Measurements from ENCODE around the gene TYMS.
A peak's percentile ranks its signal among the peaks of the same experiment; 100 is the strongest.

The TYMS gene

DNA sequence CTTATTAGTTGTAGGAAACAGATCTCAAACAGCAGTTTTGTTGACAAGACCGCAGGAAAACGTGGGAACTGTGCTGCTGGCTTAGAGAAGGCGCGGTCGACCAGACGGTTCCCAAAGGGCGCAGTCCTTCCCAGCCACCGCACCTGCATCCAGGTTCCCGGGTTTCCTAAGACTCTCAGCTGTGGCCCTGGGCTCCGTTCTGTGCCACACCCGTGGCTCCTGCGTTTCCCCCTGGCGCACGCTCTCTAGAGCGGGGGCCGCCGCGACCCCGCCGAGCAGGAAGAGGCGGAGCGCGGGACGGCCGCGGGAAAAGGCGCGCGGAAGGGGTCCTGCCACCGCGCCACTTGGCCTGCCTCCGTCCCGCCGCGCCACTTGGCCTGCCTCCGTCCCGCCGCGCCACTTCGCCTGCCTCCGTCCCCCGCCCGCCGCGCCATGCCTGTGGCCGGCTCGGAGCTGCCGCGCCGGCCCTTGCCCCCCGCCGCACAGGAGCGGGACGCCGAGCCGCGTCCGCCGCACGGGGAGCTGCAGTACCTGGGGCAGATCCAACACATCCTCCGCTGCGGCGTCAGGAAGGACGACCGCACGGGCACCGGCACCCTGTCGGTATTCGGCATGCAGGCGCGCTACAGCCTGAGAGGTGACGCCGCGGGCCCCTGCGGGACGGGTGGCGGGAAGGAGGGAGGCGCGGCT, at the start of gene TYMS:
Gene TYMS (plus strand): TSS at position 343 of the 690 bp plus-strand sequence. CDS start 90 bp downstream, at position 433.
- no peak for DNase-seq (ENCODE audit: low read depth in 2 of 2)

DNA sequence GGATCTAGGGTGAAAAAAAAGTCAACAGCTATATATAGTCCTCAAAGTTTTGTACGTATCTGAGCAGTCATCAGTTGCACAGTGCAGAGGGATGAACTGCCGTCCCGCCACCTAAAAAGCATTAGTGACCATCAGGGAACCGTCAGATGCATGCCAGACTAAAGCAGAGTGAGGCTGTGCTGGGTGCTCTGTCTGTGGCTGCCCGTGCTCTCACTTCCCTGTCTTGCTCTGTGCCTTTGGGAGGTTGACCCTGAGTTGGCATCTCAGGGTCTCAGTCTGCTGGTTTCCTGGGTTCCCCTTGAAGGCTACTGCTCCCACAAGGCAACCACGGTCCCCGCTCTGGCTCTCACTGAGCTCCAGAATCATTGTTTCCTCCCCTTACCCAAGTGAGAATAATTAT, 49.5 kb upstream of the TYMS start:
- DNase-seq (ENCODE audit: low read depth in 2 of 2): no peak

DNA sequence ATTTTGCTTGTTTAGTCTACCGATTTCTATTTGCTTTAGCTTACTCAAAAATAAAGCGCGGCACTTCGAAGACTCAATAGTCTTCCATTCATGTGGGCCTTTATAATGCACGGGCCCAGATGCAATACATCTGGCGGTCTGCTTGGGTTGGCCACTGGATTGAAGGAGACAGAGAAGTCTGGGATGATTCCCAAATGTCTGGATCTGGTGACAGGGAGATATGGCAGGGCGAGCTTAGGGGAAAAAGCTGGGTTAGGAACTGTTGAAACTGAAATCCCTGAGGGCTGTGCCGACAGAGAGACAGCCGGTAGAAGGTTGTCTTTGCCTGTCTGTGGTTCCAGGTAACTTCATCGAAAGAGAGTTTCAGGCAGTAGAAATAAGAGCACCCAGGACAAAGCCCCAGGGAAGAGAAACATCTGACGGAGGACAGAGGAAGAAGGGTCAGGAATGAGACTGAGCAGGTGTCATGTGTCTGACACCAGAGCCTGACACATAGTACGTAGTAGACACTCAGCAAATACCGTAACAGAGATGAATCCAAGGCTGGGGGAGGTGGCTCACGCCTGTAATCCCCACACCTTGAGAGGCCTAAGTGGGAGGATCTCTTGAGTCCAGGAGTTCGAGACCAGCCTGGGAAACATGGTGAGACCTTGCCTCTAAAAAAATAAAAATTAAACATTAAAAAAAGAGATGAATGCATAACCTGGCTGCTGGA, 47.1 kb upstream of the TYMS start:
- DNase-seq (ENCODE audit: low read depth in 2 of 2): no peak

DNA sequence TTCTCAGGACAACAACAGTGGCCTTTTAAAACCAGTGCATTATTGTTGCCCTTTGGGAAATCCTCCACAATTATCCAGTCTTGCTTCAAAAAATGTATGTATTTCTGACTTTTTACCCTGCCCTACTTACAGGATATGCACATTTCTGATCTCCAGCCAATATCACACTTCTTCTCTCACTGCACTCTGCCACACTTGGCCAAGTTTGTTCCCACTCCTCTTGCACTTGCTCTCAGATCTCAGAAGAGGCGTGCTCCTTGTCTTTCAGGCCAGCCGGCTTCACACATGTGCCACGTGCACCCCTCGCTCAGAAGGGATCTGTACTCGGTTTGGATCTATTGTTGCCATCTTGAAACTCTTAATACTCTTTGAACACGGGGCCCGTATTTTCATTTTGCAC, 45.3 kb upstream of the TYMS start:
- no peak for DNase-seq (ENCODE audit: low read depth in 2 of 2)

DNA sequence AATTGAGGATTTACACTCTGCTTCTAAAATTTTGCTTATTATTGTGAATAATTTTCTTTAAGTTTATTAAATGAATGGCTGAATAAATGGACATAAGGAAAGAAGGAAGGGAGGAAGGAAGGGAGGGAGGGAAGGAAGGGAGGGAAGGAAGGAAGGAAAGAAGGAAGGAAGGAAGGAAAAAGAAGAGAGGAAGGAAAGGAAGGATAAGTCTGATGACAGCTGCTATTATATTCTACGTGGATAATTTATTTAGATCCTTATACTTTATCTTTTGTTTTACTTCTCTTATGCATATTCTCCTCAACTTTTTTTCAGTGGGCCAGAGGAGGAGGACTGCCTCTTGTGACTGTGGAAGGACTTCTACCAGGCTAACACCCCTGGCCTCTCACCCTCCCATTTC, 43.3 kb upstream of the TYMS start:
- DNase-seq (ENCODE audit: low read depth in 2 of 2): no peak

DNA sequence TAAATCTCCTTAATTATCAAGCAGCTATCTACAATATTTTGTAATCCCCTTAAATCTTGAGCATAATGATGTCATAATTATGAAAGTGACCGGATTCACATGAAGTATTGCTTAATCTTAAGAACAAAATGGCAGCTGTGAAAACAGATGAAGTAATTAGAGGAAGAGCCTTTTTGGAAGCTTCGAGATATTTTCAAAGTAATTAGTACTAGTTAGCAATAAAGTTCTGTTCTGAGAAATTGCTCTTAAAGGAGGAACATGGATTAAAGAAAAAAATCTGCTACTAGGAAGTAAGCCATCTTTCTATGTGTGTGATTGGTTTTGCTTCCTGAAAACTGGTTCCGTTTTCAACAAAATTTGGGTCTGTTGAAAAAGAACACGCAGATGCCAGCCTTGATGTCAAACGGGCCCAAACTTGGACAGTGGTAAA, 42.3 kb upstream of the TYMS start:
- no peak for DNase-seq (ENCODE audit: low read depth in 2 of 2)

DNA sequence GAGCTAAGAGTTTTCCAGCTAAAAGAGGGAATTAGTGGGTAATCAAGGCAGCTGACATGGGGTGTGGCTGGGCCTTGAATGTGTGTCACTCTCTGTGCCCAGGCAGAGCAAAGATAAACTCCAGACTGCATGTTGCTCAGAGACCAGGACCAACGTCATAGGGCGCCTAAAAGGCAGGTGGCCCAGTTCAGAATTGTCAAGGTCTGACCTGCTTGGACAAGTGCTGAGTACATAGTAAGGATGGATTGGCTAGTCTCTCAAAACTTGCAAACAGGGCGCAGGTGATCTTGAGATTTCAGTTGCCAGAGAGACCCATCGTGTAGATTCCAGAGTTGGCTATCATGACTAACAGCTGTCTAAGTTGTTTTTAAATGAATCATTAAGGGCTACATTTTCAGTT, 41.7 kb upstream of the TYMS start:
- no peak for DNase-seq (ENCODE audit: low read depth in 2 of 2)

DNA sequence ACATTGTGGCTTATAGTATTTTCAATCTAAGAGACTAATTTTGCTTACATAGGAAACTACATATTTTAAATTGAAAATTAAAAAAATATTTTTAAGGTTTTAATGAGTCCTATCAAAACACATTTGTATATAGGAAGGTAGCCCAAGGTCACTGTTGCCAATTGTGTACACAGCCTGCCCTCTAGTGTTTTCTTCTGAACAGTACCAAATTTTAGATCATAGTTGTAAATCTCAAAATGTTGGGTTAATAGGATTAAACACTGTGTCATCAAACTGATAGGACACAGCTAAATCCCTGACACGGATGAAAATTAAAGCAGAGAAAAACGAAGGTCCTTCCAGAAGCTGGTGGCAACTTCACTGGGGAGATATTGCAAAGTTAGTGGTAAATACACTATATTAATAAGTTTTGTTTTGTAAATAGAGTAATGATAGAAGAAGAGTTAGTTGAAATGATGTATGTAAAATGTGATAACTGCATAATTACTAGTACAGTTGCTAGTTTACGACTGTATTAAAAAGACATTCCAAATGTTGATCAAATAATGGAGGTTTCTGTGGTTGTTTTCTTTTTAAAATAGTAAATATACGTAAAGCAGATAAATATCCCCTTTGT, 41.0 kb upstream of the TYMS start:
- no peak for DNase-seq (ENCODE audit: low read depth in 2 of 2)

DNA sequence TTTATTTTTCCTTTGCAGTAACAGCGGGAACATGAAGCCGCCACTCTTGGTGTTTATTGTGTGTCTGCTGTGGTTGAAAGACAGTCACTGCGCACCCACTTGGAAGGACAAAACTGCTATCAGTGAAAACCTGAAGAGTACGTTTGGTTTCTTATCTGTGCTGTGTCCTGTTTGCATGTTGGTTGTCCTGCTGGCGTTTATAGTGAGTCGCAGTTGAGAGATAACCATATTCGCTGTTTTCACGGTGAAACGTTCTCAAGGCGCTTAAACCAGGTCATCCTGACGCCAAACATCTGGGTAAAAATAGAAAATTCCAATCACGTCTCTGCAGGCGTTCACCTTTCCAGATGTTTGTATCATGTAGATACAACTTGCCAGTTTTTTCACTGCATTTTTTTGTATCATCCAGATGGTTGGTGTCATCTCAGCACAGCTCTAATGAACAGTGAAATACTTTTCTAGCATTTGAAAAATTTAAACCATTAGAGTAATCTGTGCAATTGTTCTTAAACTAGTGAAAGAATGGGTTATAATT, 39.4 kb upstream of the TYMS start:
- DNase-seq (ENCODE audit: low read depth in 2 of 2): no peak

DNA sequence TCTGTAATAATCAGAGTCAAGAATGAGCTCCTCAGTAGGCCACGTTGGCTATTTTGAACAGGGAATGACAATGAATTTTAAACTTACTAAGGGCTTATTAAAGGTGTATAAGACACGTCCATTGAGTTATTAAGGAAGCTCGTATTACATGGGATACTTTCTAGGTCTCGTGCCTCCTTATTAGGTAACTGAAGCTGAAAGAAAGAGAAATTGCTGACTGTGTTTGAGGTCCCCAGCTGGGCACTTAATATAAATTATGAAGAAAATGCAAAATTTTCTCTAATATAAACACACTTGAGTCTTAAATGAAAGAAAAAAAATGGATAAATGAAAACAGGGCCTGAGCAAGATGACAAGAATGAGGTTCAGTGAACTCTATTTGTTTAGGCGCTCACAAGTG, 38.8 kb upstream of the TYMS start:
- DNase-seq (ENCODE audit: low read depth in 2 of 2): no peak

DNA sequence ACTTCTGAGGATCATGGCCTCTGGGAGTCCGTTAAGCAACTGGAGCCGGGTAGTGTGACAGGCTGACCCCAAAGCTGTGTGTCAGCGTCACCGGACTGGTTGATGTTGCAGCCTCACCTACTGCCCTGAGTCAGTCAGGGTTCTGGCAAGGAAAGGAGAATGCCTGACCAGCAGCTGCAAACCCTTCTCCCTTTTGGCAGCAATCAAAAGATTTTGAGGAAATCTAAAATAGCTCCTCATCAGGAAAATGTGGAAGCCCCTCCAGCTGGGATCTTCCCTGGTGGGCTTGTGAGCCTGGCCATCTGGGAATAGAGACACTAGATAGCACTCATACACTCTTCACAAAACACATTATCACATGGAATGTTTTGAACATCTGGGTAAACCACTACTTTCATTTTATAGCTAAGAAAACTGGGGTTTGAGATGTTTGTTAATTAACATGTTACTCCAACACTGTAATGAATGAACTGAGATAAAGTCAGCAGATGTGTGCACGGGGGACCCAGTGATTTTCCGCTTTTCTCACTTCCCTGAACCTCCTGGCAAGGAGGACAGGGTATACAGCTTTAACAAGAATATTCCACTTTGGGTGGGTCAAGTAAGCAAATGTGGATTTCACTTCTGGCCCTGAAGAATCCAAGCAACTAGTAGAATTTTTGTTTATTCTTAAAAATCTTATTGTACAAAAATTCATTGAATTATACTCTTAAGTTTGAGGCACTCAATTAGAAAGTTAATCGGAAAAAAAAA, 36.0 kb upstream of the TYMS start:
- no peak for DNase-seq (ENCODE audit: low read depth in 2 of 2)

DNA sequence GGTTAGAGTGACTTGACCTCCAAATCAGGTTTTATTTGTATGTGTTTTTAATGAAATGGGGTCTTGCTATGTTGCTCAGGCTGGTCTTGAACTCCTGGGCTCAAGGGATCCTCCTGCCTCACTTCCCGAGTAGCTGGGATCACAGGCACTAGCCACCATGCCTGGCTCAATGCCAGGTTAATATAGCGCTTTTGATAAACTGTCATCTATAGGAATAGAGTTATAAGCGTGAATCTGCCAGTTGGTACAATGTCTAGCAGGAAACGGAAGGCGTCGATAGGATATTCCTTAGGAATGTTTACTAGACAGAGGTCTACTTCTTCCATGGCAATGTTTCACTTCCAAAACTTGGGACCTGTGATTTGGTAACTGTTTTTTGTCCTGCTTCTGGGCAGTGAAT, 35.2 kb upstream of the TYMS start:
- DNase-seq (ENCODE audit: low read depth in 2 of 2): no peak

DNA sequence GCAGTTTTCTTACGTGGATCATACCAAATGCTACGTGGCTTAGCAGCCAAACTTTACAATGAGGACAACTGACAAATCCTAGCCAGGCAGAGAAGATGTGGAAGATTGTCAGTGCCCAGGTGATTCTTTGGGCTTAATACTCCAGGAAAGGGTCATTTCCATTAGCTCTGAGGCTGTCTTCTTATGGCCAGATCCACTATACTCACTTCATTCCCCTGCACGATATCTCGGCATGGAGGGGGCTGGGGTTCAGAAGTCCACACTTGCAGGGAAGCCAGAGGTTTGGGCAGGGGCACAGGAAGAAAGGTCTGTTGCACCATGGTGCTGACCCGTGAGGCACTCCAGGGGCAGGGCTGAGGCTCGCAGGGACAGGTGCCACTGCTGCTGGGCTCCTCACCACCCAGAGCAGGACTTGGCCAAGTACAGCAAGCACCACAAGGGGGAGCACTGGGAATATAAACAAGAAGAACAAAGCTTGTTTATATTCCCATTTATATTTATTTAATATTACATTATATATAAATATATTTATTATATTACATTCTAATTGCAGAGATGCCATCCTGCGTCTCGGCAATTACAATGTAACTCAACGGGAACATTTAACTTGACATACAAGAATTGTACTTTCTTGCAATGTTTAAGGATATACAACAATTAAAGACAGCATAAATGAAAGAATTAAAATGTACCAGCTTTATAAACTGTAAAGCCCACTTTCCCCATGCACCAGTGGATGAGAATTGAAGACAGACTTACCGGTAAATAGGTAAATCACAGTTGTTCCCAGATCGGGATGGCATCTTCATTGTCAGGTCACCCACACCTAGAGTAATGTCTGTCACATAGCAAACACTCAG, 33.5 kb upstream of the TYMS start:
- DNase-seq (ENCODE audit: low read depth in 2 of 2): peak; percentile 10 to 15

DNA sequence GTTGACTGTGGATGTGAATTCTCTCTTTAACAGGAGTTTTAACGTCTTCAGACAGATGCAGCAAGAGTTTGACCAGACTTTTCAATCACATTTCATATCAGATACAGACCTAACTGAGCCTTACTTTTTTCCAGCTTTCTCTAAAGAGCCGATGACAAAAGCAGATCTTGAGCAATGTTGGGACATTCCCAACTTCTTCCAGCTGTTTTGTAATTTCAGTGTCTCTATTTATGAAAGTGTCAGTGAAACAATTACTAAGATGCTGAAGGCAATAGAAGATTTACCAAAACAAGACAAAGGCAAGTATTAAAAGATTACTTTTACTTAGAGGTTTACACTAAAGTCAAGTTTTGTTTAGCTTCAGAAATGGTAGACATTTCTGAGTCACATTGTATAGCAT, 30.2 kb upstream of the TYMS start:
- no peak for DNase-seq (ENCODE audit: low read depth in 2 of 2)

DNA sequence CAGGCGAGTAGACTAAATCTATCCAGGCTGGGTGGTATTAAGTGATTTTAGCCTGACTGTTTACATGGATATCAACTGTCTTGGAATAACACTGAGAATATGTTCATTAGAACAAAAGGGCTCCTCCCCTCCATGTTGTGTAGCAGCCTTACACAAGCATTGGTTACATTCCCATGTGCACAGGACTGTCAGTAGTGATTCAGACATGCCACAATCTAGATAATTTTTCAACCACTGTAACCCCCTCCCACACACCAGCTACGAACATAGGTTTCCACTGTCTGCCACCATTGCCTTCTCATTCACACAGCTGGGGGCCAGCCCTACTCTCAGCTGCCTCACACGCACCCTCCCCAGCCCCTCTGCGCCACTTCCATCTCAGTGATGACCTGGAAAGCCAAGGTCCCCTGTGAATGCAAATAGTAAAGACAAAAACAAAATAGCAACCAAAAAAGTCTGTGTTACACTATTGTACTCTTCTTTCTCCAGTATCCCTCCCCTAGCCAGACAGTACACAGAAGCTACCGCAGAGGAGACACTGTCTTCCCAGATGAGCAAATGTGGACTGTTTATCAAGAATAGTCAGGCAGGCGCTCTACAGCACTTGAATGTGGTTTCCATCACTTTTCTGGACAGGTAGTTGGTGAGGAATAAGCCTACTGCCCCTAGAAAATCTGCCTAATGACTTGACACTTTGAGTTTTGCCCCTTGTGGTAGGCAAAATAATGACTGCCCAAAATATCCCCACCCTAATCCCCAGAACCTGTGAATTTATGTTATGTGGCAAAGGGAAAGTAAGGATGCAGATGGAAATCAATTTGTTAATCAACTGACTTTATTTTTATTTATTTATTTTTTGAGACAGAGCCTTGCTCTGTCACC, 27.9 kb upstream of the TYMS start:
- DNase-seq (ENCODE audit: low read depth in 2 of 2): no peak

DNA sequence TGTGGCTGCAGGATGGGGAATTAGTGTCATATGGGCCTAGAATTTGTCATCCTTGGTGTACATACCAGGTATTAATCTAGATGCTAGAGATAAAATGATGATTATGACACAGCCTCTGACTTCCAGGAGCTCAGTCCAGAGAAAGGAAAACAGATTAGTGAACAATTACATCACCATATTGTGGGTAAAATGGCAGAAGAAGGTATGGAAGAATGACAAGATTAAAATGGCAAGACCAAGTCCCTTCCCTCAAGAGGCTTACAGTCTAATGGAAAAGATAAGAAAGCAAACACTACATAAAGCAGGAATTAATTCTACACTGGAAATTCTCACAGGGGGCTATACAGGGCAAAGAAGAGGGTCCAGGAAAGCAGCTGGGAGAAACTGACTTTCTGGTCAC, 25.9 kb upstream of the TYMS start:
- DNase-seq (ENCODE audit: low read depth in 2 of 2): no peak

DNA sequence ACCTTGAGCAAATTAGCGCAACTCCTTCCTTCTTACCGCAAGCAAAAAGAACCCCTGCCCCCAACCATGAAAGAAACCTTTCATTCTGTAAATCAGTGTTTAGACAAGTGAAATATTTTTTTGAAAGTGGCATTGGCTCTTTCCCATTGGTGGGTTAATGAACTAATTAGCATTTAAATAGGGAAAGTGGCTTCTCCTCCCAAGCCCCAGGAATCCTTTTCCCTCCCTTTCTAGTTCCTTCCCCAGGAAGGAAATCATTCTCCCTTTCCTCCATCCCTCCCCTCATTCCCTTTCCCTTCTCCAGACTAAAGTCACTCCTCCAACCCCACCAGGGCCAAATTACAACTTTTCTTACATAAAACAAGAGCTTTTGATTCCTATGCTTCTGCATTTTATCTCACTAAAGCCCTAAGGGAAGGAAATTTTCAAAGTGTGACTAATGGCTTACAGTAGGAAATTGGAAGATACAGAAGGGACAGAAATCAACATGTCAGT, 22.9 kb upstream of the TYMS start:
- DNase-seq (ENCODE audit: low read depth in 2 of 2): no peak

DNA sequence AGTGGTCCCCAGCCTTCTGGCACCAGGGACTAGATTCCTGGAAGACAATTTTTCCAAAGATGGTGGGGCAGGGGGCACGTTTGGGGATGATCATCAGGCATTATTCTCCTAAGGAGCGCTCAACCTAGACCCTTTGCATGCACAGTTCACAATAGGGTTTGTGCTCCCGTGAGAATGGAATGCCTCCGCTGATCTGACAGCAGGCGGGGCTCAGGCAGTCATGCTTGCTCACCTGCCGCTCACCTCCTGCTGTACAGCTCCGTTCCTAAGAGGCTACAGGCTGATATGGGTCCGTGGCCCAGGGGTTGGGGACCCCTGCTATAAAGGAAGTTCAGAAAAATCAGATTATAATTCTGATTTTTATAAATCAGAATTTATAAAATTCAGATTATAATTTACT, 22.3 kb upstream of the TYMS start:
- DNase-seq (ENCODE audit: low read depth in 2 of 2): no peak

DNA sequence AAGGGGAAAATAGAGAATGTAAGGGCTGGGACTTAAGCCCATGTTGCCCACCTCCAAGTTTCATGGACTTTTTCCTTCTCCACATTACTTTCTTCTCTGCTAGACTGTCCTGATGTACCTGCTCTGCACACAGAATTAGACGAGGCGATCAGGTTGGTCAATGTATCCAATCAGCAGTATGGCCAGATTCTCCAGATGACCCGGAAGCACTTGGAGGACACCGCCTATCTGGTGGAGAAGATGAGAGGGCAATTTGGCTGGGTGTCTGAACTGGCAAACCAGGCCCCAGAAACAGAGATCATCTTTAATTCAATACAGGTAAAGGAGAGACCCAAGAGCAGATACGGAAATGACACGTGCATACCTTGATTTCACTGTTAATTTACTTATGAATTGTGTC, 16.2 kb upstream of the TYMS start:
- DNase-seq (ENCODE audit: low read depth in 2 of 2): no peak

DNA sequence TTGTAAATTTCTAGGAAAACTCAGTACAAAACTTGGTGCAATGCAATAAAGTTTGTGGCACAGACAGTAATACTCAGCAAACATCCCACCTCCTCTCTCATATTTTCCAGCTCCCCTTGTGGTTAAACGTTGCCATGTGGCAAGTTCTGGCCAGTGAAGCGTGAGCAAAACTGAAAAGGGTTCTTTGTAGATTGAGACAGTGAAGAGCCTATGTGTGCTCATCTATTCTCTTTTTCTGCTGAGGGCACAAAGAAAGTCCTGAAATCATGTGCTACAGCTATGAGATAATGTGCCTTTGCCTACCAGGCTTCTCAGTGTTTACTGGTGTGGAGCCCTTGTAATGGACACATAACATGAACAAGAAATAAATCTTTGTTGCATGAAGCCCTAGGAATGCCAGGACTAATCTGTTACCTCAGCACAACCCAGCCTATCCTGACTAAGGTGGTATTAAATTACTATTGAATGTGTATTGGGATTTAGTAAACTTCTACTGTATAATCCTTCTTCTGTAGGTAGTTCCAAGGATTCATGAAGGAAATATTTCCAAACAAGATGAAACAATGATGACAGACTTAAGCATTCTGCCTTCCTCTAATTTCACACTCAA, 13.0 kb upstream of the TYMS start:
- DNase-seq (ENCODE audit: low read depth in 2 of 2): no peak
